Germinal center (tissue), 1 donor: ENCODE results near the gene IFT88.

Experiments
- DNase-seq: peaks from one replicate; pipeline ENCODE4 v3.0.0; 2012; ENCODE audit warnings: mixed read lengths, low spot score

The IFT88 gene

DNA sequence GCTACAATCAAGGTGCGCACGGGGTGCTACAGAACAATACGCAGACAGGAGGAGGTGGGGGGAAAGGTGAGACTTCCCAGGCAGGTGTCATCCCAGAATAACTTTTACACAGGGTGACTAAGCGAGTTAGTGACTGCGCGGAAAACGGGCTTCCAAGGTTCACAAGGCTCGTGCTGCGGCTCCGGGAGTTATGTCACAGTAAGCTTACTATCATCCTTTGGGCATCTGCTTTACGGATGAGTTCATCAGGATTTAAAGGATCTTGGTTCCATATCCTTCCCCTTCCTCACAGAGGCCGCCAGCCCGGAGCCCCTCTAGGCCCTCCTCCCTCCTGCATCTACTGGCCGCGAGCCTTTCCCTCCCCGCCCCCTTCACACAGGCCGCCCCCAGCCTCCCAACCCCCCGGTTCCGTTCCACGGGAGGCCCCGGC is 474 bp upstream of the IFT88 start:
- DNase-seq = no peak

DNA sequence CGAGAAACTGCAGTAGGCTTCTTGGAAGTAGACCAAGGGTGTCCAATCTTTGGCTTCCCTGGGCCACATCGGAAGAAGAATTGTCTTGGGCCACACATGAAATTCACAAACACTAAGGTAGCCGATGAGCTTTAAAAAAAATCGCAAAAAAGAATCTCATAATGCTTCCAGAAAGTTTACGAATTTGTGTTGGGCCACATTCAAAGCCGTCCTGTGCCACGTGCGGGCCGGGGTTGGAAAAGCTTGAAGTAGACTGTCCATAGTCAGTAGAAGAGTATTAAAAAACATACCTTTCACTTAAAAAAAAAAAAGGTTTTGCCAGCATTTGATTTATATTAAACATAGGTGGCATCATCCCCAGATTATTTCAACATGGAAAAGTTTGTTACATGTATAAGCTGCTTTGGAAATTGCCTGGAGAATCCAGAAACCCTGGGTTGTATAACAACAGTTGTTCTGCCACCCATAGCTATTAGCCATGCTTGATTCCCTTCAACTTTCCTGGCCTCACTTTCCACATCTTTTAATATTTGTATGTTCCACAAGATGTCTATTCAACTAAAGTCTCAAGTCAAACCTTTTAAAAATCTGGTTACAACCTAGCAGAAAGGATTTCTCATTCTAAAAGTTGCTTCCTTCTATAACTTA is 1.0 kb downstream of the IFT88 start:
- DNase-seq = no peak

DNA sequence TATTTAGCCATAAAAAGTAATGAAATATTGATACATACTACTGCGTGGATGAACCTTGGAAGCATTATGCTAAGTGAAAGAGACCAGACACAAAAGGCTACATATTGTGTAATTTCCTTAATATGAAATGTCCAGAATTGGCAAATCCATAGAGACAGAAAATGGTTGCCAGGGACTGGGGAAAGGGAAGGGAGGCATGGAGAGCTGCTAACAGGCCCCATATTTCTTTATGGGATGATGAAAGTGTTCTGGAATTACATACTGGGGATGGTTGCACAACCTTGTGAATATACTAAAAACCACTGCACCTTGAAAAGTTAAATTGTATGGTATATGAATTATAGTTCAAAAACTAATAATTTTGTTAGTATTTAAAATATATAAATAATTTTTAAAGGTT is 3.6 kb downstream of the IFT88 start:
- no peak for DNase-seq

DNA sequence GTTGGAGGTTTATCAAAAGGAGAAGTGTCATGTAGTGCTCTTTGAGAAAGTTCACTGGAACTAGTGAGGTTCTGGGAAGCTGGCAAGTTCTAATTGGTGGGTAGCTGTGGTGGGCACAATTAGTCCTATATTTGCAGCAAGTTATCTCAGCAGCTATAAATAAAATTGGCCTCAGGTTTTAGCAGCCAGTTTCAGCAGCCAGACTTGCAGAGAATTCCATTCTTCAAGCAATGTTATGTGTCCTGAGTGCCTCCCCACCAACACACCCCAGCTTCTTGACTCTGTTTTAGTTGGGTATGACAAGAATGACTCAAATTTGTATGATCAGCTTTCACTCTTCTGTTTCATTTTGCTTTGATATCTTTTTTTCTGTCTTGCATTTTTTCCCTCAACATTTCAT is 4.7 kb downstream of the IFT88 start:
- no peak for DNase-seq

DNA sequence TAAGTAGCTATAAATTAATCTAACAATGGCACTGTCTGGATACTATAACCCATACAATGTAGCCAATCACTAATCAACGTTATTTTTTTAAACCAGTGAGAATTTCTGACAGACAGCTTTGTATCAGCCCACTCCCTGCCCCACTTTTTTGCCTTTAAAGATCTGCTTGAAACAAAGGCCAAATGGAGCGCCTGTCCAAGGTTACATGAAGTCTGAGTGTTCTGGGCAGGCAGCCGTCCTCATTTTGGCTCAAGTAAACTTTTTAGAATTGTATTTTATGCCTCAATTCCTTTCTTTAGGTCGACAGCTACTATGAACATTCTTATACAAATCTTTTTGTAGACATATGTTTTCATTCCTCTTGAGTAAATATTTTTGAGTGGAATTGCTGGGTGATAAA is 6.2 kb downstream of the IFT88 start:
- no peak for DNase-seq

DNA sequence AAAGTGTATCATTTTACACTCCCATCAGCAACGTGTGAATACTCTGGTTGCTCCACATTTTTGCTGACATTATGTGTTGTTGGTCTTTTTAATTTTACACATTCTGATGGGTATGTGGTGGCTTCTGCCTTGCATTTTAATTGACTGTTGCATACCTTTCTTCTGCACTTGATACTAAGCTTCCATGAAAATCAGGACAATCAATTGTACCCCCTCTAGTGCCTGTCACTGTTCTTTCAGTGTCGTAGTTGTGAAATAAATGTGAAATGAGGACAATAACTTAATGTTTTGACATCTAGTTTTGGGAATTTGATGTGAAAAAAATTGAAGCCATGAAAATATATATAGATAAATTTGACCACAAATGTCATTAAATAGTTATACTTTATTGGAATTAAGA is 6.7 kb downstream of the IFT88 start:
- no peak for DNase-seq

DNA sequence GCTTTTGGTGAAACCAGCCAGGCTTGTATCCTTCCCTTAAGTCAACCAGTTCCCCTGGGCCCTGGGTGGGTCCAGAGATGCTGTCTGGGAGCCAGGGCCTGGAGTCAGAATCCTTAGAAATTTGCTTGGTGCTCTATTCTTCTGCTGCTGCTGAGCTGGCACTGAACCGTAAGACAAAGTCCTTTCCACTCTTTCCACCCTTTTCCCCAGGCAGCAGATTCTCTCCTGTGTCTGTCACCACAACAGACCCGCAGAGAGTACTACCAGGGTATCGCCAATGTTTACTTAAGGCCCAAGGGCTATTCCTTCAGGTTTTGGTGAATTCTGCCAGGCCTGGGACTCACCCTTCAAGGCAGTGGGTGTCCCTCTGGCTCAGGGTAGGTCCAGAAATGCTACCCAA is 12.2 kb downstream of the IFT88 start:
- no peak for DNase-seq

DNA sequence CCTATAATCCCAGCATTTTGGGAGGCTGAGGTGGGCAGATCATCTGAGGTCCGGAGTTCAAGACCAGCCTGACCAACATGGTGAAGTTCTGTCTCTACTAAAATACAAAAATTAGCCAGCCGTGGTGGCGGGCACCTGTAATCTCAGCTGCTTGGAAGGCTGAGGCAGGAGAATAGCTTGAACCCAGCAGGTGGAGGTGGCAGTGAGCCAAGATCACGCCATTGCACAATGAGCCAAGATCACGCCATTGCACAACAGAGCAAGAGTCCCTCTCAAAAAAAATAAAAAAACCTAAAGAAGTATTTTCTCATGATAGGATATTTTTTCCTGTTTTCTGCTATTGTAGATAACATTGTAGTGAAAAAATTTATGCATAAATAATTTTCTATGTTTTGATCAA is 13.3 kb downstream of the IFT88 start:
- DNase-seq = no peak

DNA sequence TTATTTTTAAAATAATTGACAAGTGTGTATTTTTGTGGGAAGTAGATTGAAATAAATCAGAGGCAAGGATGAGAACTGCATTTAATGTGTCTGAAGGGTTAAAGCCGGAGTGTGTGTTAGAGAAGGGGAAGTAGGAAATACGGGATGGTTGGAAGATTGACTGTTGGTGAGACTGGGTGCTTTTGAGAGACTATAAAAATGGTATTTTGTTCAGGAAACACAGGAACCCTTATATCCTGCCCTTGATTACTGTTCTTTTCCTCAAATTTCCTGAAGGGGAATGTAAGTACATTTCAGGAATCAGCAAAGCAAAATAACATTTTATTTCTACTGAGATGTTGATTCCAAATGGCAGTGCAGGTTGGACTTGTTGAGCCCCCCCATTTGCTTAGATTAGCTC is 15.1 kb downstream of the IFT88 start:
- DNase-seq = no peak

DNA sequence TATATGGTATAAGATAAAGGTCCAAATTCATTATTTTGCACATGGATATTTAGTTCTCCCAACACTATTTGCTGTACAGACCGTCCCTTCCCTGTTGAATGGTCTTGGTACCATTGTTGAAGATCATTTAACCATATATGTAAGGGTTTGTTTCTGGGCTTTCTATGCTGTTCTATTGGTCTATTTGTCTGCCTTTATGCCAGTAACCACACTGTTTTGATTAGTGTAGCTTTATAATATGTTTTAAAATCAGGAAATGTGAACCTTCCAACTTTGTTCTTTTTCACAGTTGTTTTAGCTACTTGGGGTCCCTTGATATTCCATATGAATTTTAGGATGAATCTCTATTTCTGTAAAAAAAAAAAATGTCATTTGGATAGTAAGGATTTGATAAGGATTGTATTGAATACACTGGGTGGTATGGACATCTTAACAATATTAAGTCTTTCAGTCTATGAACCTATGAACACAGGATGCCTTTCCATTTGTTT is 16.9 kb downstream of the IFT88 start:
- no peak for DNase-seq

DNA sequence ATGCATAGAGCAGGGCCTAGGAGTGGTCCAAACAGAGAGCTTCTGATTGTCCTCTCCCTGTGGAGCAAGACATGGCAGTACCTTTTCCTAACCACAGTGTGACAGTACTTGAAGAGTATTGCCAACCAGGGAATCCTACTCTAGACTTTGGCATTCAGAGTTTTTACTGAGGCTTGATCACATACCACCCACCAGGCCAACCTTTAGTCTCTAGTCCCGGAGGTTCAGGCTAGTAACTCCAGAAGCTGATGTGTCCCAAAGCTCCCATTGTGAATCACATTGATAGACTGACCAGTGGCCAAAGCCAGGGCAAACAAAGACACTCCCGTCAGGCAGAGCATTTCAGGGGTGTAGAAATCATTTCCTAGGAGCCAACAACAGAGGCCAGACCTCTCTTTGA is 18.4 kb downstream of the IFT88 start:
- no peak for DNase-seq

DNA sequence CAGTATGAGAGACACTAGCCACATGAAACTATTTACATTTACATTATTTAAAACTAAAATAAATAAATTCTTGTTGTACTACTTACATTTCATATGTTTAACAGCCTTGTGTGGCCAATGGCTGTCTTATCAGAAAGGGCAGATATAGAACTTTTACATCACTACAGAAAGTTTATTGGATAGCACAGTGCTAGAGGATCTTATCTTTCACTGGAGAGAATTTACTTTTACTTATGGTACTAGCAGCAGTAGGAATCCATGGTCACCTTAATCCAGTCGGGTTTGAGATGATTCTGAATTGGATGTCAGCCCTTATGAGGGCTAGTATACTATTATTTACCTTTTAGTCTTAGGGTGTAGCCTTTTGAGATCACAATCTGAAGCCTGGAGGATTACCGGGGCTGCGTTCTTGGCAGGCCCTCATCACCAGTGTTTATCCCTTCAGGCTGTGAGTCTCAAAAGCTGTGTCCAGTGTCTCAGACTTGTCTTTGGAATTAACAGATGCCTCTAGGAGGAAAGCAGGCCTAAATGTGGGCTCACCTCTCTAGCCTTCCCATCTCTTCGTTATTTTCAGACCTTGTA is 21.7 kb downstream of the IFT88 start:
- DNase-seq = no peak

DNA sequence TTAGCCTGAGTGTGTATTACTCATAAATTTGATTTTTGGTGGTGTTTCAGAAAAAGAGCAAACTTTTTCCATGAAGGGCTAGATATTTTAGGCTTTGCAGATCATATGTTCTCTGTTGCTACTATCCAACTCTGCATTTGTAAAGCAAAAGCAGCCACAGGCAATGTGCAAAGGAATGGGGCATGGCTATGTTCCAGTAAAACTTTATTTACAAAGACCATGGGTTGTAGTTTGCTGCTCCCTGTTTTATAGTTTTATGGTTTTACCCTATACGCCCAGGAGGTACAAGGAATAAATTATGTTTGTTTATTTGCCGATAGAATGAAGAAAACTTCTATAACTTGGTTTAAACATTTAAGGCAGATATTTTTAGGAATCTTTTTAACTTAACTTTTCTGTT is 23.6 kb downstream of the IFT88 start:
- no peak for DNase-seq

DNA sequence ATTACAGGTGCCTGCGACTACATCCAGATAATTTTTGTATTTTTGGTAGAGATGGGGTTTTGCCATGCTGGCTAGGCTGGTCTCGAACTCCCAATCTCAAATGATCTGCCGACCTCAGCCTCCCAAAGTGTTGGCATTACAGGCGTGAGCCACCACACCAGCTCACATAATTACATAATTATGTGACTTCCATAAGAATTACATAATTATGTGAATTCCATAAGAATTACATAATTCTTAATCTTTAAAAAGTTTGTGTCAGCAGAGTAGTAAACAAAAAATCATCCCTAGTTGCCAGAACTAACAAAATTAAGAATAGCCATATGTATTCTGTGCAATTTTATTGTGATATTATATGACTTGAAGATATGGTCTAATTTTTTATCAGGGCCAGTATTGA is 25.6 kb downstream of the IFT88 start:
- DNase-seq = no peak

DNA sequence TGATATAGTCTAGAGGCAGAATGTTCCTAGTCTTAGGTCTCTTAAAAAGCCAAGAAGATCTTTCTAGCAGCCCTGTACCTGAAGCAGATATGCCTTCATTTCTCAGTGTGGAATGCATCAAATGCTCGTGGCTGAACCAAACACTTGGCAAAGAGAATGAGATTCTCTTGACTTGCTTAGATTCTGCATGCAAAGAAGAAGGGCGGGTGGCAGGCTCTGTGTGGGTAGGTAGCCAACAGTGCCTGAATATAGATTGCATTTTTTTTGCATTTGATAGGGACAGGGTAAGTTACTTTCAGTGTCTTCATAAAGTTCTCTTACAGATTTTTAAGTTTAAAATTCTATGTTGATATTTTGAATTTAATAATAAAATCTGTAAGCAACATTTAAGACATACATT is 27.3 kb downstream of the IFT88 start:
- DNase-seq = no peak

DNA sequence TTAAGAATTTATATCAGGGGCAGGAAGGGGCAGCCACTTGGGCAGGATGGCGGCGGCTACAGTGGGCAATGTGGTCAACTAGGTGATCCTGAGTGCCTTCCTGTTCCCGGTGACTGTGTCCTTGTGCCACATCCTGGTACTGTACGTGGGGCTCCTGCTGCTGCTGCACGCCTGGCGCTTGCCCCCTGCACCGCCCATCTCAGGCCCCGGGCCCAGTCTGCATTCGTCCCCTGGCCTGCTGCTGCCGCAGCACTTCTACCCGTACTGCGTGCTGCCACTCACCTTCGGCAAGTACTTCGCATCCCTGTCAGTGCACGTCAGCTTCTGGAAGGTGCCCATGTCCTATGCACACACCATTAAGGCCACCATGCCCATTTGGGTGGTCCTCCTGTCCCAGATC is 40.1 kb downstream of the IFT88 start:
- DNase-seq = no peak

DNA sequence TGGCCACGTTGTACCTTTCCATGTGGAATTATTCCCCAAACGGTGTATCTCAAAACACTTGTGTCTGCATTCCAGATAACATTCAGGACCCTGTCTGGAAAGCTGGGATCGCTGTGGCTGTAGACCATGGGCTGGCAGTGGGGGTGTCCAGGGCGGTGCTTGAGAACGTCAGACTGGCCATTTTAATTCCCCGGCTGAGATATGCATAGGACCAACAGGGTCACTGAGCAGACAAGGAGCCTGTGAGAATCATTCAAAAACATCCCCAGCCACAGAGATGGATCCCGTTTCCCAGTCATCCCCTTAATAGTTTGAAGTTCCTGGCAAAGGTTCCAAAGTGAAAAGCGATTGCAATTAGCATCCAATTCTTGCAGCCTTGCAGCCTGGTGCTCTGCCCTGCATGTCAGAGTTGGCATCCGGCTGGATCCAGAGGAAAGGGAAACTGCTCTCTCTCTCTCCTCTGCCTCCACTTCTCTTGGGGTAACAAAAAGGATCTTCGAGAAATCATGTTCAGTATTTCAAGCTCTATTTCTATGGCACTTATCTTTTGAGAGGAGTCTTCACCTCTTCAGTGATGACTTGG is 41.6 kb downstream of the IFT88 start:
- no peak for DNase-seq

DNA sequence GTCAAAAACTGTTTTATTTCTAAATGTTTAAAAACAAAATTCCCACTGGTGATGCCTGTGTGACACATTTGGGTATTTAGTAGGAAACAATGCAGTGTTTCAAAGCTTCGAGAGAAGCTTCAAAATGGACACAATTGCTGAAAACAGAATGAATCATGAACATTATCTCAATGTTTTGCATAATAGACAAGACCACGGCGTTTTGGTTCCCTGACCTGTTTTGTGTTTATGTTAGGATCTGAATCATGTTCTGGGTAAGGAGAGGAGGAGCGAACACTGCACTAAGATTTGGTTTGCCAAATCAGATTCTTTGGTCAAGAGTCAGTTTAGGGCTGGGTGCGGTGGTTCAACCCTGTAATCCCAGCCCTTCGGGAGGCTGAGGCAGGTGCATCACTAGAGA is 42.2 kb downstream of the IFT88 start:
- no peak for DNase-seq

DNA sequence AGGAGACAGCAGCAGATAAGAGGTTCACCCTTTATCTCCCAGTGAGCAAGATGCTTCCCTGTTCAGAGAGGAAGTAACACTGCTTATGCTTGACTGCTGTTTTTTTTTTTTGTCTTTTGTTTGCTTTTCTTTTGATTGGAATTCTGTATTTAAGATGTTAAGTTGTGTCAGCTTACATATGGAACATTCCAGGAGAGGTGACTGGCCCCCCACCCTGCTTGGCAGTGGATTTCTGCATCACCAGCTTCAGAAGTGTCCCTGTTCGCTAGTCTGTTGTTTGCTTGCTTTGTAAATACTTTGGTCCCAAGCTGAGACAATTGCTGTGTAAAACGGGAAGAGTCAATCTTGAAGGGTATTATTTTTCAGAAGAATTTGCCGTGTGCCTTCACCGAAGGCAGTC is 43.0 kb downstream of the IFT88 start:
- no peak for DNase-seq

DNA sequence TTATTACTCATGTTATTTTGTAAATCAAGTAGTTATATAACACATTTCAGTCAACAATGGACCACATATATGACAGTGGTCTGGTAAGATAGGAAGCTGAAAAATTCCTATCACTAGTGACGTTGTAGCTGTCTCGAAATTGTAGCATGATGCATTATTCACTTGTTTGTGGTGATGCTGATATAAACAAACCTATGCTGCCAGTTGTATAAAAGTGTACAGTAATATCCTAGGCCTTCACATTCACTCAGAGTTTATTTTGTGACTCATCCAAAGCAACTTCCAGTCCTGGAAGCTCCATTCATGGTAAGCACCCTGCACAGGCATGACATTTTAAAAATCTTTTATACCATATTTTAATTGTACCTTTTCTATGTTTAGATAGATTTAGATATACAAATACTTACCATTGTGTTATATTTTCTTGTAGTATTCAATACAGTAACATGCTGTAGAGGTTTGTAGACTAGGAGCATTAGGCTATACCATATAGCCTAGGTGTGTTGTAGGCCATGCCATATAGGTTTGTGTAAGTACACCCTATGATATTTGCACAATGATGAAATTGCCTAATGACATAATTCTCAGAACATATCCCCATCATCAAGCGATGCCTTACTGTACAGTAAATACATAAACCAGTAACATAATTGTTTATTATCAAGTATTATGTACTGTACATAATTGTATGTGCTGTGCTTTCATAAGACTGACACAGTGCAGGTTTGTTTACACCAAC is 49.3 kb downstream of the IFT88 start:
- no peak for DNase-seq

DNA sequence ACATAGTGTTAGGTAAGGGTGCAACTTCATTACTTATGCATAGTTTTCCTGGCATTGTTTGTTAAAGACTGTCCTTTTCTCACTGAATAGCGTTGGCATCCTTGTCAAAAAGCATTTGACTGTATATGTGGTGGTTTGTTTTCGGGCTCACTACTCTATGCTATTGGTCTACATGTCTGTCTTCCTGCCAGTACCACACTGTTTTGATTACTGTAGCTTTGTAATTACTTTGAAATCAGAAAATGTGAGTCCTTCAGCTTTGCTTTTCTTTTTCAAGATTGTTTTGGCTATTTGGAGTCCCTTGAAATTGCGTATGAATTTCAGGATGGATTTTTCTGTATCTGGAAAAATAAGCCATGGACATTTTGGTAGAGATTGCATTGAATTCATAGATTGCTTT is 56.0 kb downstream of the IFT88 start:
- no peak for DNase-seq

DNA sequence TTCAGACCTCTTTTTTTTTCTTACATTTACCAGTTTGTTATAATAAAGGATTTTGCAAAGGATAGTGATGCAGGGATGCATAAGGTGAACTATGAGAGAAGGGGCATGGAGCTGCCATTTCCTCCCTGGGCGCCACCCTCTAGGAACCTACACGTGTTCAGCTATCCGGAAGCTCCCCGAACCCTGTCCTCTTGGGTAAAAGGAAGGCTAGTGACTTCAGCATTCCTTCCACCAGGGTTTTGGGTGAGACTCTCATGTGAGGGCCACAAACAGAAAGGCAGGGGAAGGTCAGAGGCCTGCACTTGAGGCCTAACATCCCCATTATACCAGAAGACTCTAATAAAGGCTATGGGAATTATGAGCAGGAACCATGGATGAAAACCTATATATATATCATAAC is 57.3 kb downstream of the IFT88 start:
- DNase-seq = no peak

DNA sequence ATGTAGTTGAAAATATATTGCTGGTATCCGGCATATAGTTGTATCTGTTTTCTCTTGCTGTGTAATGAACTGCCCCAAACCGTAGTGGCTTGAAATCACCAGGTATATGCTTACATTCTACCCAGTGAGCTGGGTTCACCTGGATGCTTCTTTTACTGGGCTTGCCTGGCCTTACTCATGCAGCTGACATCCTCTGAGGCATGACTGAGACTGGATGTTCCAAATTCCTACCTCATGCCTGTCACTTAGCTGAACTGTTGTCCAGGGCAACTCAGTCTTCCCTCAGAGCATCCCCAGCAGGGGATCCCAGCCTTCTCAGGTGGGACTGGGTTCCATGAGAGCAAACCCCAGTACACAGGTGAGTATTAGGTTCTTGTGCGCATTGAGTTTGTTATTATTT is 66.8 kb downstream of the IFT88 start:
- DNase-seq = no peak
